Esophagus muscularis mucosa (tissue), 3 donors: ENCODE data around the gene DGAT2L6.

Experiments used
- CTCF ChIP-seq, 3 experiments: fragments of 200-600 bp in 2 of 3; fragments of 450-650 bp in 1 of 3; sonication (generic) in 2 of 3; IDR thresholded peaks; one replicate each; pipeline ENCODE4 v1.5.1; 2017 to 2019; ENCODE audit warnings: antibody characterized with exemption in 3 of 3, mild to moderate bottlenecking in 2 of 3, moderate library complexity in 1 of 3
- EP300 ChIP-seq: sonication (generic); formaldehyde crosslinking; IDR thresholded peaks from one replicate; pipeline ENCODE4 v1.6.1; 2017; ENCODE audit warnings: antibody characterized with exemption

GRCh38 chrX:70132877-70133302 lies 44.4 kb upstream of the DGAT2L6 start:
- no peak for TF ChIP-seq EP300
- no peak for TF ChIP-seq CTCF (IDR thresholded peaks at IDR 0.05)
